Astrocyte of the cerebellum (primary cell): Measurements from ENCODE around the gene MARF1.

Experiments used
- DNase-seq: peaks from one replicate; pipeline ENCODE4 v3.0.0-alpha.2; 2011; ENCODE audit warnings: low read depth
- H3K4me3 ChIP-seq: 2 replicates; pipeline ENCODE4 v1.5.1; 2011; ENCODE audit warnings: mild to moderate bottlenecking, low read depth, low read length, moderate library complexity
- in situ Hi-C: cut with HindIII; loops from 2 replicates; pipeline ENCODE4 v1.10.0; 2017; ENCODE audit warnings: low sequenced_read_pairs
- TF ChIP-seq, protein P1 (sequence below): IDR thresholded peaks from 2 replicates; pipeline ENCODE4 v1.5.1; 2012; ENCODE audit warnings: low read length, low read depth, moderate library complexity, mild to moderate bottlenecking; ENCODE audit errors: missing control alignments

Gene MARF1

DNA sequence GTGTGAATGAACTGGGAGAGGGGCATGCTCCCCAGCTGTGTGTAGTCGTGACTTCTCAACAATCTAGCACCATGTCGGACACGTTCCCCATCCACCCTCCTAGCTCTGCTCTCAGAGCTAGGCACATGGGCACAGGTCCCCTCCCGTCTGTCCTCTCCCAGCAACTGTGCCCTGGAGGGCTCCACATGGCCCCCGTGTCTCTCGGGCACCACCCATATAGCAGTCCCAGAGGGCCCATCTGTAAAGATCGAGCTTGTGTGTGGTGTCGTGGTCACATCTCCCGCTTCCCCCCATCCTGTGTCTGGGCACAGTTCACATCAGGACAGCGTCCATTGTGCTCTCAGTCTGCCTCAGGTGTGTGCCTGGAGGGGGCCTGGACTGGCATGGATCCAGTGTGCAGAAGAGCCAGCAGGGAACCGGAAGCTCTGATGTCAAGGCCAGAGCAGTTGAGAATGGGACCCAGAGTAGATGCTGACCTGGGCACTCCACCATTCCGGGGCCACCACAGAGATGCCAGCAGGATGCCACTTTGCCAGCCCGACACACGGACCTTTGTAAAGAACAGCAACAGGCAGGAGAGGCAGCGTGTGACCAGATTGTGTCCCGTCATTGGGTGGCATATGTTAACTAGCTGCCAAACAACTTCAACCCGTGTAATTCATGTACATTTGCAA, 55.7 kb downstream of the MARF1 start:
- no peak overlapping the region for H3K4me3 ChIP-seq
- TF ChIP-seq, protein P1, sequence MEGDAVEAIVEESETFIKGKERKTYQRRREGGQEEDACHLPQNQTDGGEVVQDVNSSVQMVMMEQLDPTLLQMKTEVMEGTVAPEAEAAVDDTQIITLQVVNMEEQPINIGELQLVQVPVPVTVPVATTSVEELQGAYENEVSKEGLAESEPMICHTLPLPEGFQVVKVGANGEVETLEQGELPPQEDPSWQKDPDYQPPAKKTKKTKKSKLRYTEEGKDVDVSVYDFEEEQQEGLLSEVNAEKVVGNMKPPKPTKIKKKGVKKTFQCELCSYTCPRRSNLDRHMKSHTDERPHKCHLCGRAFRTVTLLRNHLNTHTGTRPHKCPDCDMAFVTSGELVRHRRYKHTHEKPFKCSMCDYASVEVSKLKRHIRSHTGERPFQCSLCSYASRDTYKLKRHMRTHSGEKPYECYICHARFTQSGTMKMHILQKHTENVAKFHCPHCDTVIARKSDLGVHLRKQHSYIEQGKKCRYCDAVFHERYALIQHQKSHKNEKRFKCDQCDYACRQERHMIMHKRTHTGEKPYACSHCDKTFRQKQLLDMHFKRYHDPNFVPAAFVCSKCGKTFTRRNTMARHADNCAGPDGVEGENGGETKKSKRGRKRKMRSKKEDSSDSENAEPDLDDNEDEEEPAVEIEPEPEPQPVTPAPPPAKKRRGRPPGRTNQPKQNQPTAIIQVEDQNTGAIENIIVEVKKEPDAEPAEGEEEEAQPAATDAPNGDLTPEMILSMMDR = no peak
- in situ Hi-C loops = no loop called here
- no peak for DNase-seq

DNA sequence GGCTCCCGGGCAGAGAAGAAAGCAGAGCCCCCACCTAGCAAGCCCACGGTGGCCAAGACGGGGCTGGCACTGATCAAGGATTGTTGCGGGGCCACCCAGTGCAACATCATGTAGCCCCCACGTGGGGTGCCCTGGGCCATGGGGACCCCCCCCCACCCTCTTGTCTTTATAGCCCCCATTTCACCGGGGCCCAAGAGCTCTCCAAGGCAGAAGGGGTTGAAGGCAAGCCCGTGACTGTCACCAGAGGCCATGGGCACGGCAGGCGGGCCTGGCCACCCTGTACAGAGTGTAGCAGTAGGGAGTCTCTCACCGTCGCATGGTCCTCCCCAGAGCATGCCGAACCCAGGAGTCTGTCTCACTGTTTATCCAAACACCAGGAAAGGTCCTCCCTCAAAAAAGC, 56.2 kb downstream of the MARF1 start:
- in situ Hi-C loops = no loop called here
- TF ChIP-seq, protein P1 = no peak
- DNase-seq = no peak
- no peak overlapping the region for H3K4me3 ChIP-seq

DNA sequence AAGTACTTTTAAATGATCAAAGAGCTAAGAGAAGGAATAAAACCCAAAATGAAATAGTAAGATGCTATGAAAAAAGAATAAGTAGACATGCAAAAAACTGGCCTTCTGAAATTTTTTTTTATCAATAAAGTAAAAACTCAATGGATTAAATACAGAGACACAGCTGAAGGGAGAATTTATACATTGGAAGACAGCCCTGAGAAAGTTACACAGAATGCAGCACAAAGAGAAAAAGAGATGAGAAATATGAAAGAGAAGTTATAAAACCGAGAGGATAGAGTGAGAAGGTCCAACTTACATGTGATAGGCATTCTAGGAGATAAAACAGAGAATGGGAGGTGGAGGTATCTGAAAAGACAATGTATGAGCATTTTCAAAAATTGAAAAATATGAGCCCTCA, 57.0 kb downstream of the MARF1 start:
- in situ Hi-C loops = no loop called here

DNA sequence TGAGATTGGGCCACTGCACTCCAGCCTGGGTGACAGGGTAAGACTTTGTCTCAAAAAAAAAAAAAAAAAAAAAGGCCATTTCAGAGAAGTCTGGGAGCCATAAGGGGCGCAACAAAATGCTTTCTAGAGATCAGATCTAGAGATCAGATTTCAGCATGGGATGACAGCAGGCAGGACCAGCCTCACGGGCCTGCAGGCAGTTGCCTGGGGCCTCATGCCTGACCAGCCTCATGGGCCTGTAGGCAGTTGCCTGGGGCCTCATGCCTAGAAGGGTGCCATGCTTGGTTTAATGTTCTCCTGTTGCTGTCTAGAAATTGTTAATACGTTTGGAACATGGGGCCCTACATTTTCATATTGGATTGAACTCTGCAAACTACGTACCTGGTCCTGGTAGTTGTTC, 59.4 kb downstream of the MARF1 start:
- no peak for DNase-seq
- no peak overlapping the region for H3K4me3 ChIP-seq
- in situ Hi-C loops = no loop called here
- TF ChIP-seq, protein P1 = no peak

More for the DNA sequence above, 57.0 kb downstream of the MARF1 start:
- DNase-seq = no peak
- H3K4me3 ChIP-seq = no peak overlapping the region
- TF ChIP-seq, protein P1 = no peak

DNA sequence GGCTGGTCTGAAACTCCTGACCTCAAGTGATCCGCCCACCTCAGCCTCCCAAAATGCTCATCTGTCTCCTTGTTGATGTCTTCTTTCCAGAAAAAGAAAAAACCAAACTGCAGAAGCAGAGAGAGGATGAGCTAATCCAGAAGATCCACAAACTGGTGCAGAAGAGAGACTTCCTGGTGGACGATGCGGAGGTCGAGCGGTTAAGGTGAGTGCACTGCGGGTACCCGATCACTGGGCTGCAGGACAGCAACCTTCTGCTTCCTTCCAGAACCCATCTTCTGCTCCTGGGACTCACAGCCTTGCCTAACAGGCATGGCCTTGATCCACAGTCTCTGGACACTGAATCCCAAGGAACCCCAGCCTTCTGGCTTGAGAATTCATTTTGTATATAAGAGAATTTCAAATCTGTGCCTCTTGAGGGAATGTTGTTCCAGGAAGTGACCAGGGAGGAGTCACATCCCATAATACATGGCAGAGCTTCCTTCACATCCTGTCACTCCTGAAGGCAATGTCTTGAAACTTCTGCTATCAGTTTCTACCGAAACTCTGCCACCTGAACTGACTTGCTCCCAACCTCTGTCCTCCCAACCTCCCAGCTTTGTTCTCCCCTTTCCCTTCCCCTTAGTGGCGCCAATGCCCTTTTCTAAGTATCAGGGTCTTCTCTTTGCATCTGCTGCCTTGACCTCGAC, 61.7 kb downstream of the MARF1 start:
- TF ChIP-seq, protein P1 = no peak
- H3K4me3 ChIP-seq = no peak overlapping the region
- DNase-seq = no peak
- in situ Hi-C loops = no loop called here

DNA sequence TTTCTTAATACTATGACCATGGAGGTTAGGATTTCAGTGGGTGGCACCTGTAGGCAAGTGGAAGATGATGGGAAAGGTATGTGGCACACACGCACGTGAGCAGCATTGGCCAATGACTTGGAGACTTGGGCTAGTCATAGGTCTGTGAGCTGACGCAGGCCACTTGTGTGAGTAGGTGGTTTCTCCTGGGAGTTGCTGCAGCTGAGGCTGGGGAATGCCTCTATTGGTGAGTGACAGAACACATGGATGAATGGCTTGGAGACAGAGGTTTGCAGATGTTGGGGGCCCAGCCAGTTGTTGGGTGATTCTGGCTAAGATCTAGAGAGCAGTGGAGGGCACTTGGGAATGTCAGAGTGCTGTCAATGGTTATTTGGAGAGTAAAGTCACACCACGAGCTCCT, 64.1 kb downstream of the MARF1 start:
- TF ChIP-seq, protein P1 = no peak
- DNase-seq = no peak
- in situ Hi-C loops = no loop called here

More for the DNA sequence above, 64.1 kb downstream of the MARF1 start:
- no peak overlapping the region for H3K4me3 ChIP-seq
